Measurements from ENCODE around the gene CPEB3. TPM values are rescaled to one million over a fixed set of nuclear protein-coding genes. Genes with fewer than 3 reads are reported as not detected.
"Not testable (repeated sequence)": the region's sequence is repeated elsewhere in the genome, so short reads cannot be mapped to it uniquely, and the experiment has no call there.

The CPEB3 gene
- total RNA-seq, 1 experiment from 2014 or later = 6.0 TPM

- Histone ChIP-seq H3K4me3 (ENCODE audit: low read length) (no peak overlapping the region), H2AFZ (ENCODE audit: low read length) (no peak overlapping the region), H3K36me3 (ENCODE audit: insufficient read depth, low read length) (no peaks in the 10 kb centered on the region), H3K9me3 (ENCODE audit: low read length) (no peaks in the 10 kb centered on the region), H4K20me1 (ENCODE audit: insufficient read depth, low read depth, low read length) (no peaks in the 10 kb centered on the region), H3K4me2 (ENCODE audit: low read depth, low read length, poor library complexity, severe bottlenecking) (no peak overlapping the region), H3K9ac (ENCODE audit: low read length) (no peak overlapping the region), H3K79me2 (ENCODE audit: low read length) (peaks cover 71% of the 10 kb centered on the region), H3K27ac (ENCODE audit: low read length) (no peak overlapping the region), H3K27me3 (ENCODE audit: low read length) (no peaks in the 10 kb centered on the region), H3K4me1 (ENCODE audit: low read length) (peaks cover 9% of the 10 kb centered on the region), H3K9me2 (replicated peaks; ENCODE audit: insufficient read depth, low read length) (no peaks in the 10 kb centered on the region)
- DNase-seq = no peak
Observed at GRCh38 chr10:92124616-92125143, 166.2 kb downstream of the CPEB3 start.

- no peaks in the 10 kb centered on the region for H3K36me3 ChIP-seq (ENCODE audit: insufficient read depth, low read length)
- no peak overlapping the region for H3K9ac ChIP-seq (ENCODE audit: low read length)
- no peaks in the 10 kb centered on the region for H3K9me3 ChIP-seq (ENCODE audit: low read length)
- H3K27ac ChIP-seq (ENCODE audit: low read length) = no peak overlapping the region
- H3K4me3 ChIP-seq (ENCODE audit: low read length) = no peak overlapping the region
- no peak overlapping the region for H3K4me2 ChIP-seq (ENCODE audit: low read depth, low read length, poor library complexity, severe bottlenecking)
- H3K4me1 ChIP-seq (ENCODE audit: low read length) = peaks cover 9% of the 10 kb centered on the region
- H2AFZ ChIP-seq (ENCODE audit: low read length) = no peak overlapping the region
- H3K27me3 ChIP-seq (ENCODE audit: low read length) = no peaks in the 10 kb centered on the region
- H4K20me1 ChIP-seq (ENCODE audit: insufficient read depth, low read depth, low read length) = no peaks in the 10 kb centered on the region
- no peak for DNase-seq
- H3K9me2 ChIP-seq (replicated peaks; ENCODE audit: insufficient read depth, low read length) = no peaks in the 10 kb centered on the region
- peaks cover 68% of the 10 kb centered on the region for H3K79me2 ChIP-seq (ENCODE audit: low read length)
Observed at GRCh38 chr10:92124020-92124419, 166.9 kb downstream of the CPEB3 start.

DNA sequence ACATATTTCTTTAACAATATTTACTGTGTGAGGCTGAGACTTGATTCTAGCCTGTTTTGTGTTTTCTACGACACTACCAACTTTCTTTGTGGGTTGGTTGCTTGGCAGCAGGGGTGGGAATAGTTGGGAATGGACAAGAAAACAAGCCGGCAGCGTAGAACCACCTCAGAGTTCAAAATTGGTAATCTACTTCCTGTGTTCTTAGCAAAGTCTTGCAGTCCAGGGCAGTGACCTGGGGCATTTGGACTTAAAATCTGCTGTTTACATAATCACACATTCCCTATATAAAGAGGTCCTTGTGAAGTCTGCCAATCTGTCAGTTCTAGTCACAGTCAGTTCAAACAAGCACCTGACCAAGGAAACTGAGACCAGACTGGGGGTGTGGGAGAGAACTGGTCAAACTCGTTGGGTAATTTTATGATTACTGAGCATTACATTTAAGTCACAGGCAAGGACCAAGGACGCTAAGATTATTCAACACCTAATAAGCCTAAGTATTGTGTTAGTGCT, 167.9 kb downstream of the CPEB3 start:
- H3K36me3 ChIP-seq (ENCODE audit: insufficient read depth, low read length) = no peaks in the 10 kb centered on the region

GRCh38 chr10:92121686-92122492, 169.0 kb downstream of the CPEB3 start:
- no peak overlapping the region for H3K4me3 ChIP-seq (ENCODE audit: low read length)
- no peaks in the 10 kb centered on the region for H3K36me3 ChIP-seq (ENCODE audit: insufficient read depth, low read length)
- H3K79me2 ChIP-seq (ENCODE audit: low read length) = peaks cover 48% of the 10 kb centered on the region
- no peaks in the 10 kb centered on the region; the same call in 1 of the 2 replicates for H3K4me1 ChIP-seq (ENCODE audit: low read length)
- H3K27ac ChIP-seq (ENCODE audit: low read length) = no peak overlapping the region
- H4K20me1 ChIP-seq (ENCODE audit: insufficient read depth, low read depth, low read length) = no peaks in the 10 kb centered on the region
- no peaks in the 10 kb centered on the region for H3K27me3 ChIP-seq (ENCODE audit: low read length)
- no peak overlapping the region for H2AFZ ChIP-seq (ENCODE audit: low read length)
- H3K9me3 ChIP-seq (ENCODE audit: low read length) = no peaks in the 10 kb centered on the region
- H3K4me2 ChIP-seq (ENCODE audit: low read depth, low read length, poor library complexity, severe bottlenecking) = no peak overlapping the region
- no peak overlapping the region for H3K9ac ChIP-seq (ENCODE audit: low read length)
- no peaks in the 10 kb centered on the region for H3K9me2 ChIP-seq (replicated peaks; ENCODE audit: insufficient read depth, low read length)
- DNase-seq = no peak

More for the DNA sequence above, 167.9 kb downstream of the CPEB3 start:
- H3K27ac ChIP-seq (ENCODE audit: low read length) = no peak overlapping the region
- H4K20me1 ChIP-seq (ENCODE audit: insufficient read depth, low read depth, low read length) = no peaks in the 10 kb centered on the region
- no peaks in the 10 kb centered on the region for H3K27me3 ChIP-seq (ENCODE audit: low read length)
- H3K79me2 ChIP-seq (ENCODE audit: low read length) = peaks cover 58% of the 10 kb centered on the region
- no peaks in the 10 kb centered on the region for H3K9me3 ChIP-seq (ENCODE audit: low read length)
- no peak overlapping the region for H2AFZ ChIP-seq (ENCODE audit: low read length)
- no peak overlapping the region for H3K9ac ChIP-seq (ENCODE audit: low read length)
- H3K4me2 ChIP-seq (ENCODE audit: low read depth, low read length, poor library complexity, severe bottlenecking) = no peak overlapping the region
- no peak for DNase-seq
- peaks cover 7% of the 10 kb centered on the region for H3K4me1 ChIP-seq (ENCODE audit: low read length)
- H3K4me3 ChIP-seq (ENCODE audit: low read length) = no peak overlapping the region
- H3K9me2 ChIP-seq (replicated peaks; ENCODE audit: insufficient read depth, low read length) = no peaks in the 10 kb centered on the region

- H3K4me3 ChIP-seq (ENCODE audit: low read length) = no peak overlapping the region
- H2AFZ ChIP-seq (ENCODE audit: low read length) = no peak overlapping the region
- no peaks in the 10 kb centered on the region for H3K27me3 ChIP-seq (ENCODE audit: low read length)
- no peaks in the 10 kb centered on the region for H4K20me1 ChIP-seq (ENCODE audit: insufficient read depth, low read depth, low read length)
- H3K27ac ChIP-seq (ENCODE audit: low read length) = no peak overlapping the region
- no peaks in the 10 kb centered on the region for H3K4me1 ChIP-seq (ENCODE audit: low read length)
- DNase-seq = no peak
- H3K9me2 ChIP-seq (replicated peaks; ENCODE audit: insufficient read depth, low read length) = no peaks in the 10 kb centered on the region
- no peaks in the 10 kb centered on the region for H3K9me3 ChIP-seq (ENCODE audit: low read length)
- no peak overlapping the region for H3K9ac ChIP-seq (ENCODE audit: low read length)
- H3K4me2 ChIP-seq (ENCODE audit: low read depth, low read length, poor library complexity, severe bottlenecking) = no peak overlapping the region
- peaks cover 25% of the 10 kb centered on the region; the same call in 1 of the 2 replicates for H3K79me2 ChIP-seq (ENCODE audit: low read length)
- no peaks in the 10 kb centered on the region for H3K36me3 ChIP-seq (ENCODE audit: insufficient read depth, low read length)
Observed at GRCh38 chr10:92119340-92119739, 171.5 kb downstream of the CPEB3 start.

GRCh38 chr10:92114917-92115316, 176.0 kb downstream of the CPEB3 start:
- peaks cover 29% of the 10 kb centered on the region for H3K79me2 ChIP-seq (ENCODE audit: low read length)
- H3K9me2 ChIP-seq (replicated peaks; ENCODE audit: insufficient read depth, low read length); H3K36me3 ChIP-seq (ENCODE audit: insufficient read depth, low read length); H2AFZ ChIP-seq (ENCODE audit: low read length); H3K4me2 ChIP-seq (ENCODE audit: low read depth, low read length, poor library complexity, severe bottlenecking); H4K20me1 ChIP-seq (ENCODE audit: insufficient read depth, low read depth, low read length); DNase-seq; H3K27me3 ChIP-seq (ENCODE audit: low read length); H3K4me1 ChIP-seq (ENCODE audit: low read length); H3K9me3 ChIP-seq (ENCODE audit: low read length); H3K9ac ChIP-seq (ENCODE audit: low read length); H3K27ac ChIP-seq (ENCODE audit: low read length); H3K4me3 ChIP-seq (ENCODE audit: low read length): not testable (repeated sequence)

- H3K79me2 ChIP-seq (ENCODE audit: low read length) = peaks cover 25% of the 10 kb centered on the region
- no peaks in the 10 kb centered on the region for H3K27me3 ChIP-seq (ENCODE audit: low read length)
- DNase-seq = no peak
- H3K36me3 ChIP-seq (ENCODE audit: insufficient read depth, low read length) = no peaks in the 10 kb centered on the region; the same call in 1 of the 2 replicates
- H4K20me1 ChIP-seq (ENCODE audit: insufficient read depth, low read depth, low read length) = no peaks in the 10 kb centered on the region
- H3K9ac ChIP-seq (ENCODE audit: low read length) = no peak overlapping the region
- no peaks in the 10 kb centered on the region for H3K4me1 ChIP-seq (ENCODE audit: low read length)
- H3K9me2 ChIP-seq (replicated peaks; ENCODE audit: insufficient read depth, low read length) = no peaks in the 10 kb centered on the region
- H3K4me3 ChIP-seq (ENCODE audit: low read length) = no peak overlapping the region
- no peak overlapping the region for H3K27ac ChIP-seq (ENCODE audit: low read length)
- H2AFZ ChIP-seq (ENCODE audit: low read length) = no peak overlapping the region
- H3K9me3 ChIP-seq (ENCODE audit: low read length) = no peaks in the 10 kb centered on the region
- H3K4me2 ChIP-seq (ENCODE audit: low read depth, low read length, poor library complexity, severe bottlenecking) = no peak overlapping the region
Observed at GRCh38 chr10:92113911-92114600, 176.8 kb downstream of the CPEB3 start.

GRCh38 chr10:92112462-92112861, 178.4 kb downstream of the CPEB3 start:
- no peak for DNase-seq
- peaks cover 35% of the 10 kb centered on the region for H3K79me2 ChIP-seq (ENCODE audit: low read length)
- no peak overlapping the region for H3K4me2 ChIP-seq (ENCODE audit: low read depth, low read length, poor library complexity, severe bottlenecking)
- no peak overlapping the region for H3K9ac ChIP-seq (ENCODE audit: low read length)
- no peak overlapping the region for H2AFZ ChIP-seq (ENCODE audit: low read length)
- H3K9me3 ChIP-seq (ENCODE audit: low read length) = no peaks in the 10 kb centered on the region
- H3K9me2 ChIP-seq (replicated peaks; ENCODE audit: insufficient read depth, low read length) = no peaks in the 10 kb centered on the region
- H3K36me3 ChIP-seq (ENCODE audit: insufficient read depth, low read length) = no peaks in the 10 kb centered on the region; the same call in 1 of the 2 replicates
- no peak overlapping the region for H3K4me3 ChIP-seq (ENCODE audit: low read length)
- H3K4me1 ChIP-seq (ENCODE audit: low read length) = no peaks in the 10 kb centered on the region
- no peaks in the 10 kb centered on the region for H3K27me3 ChIP-seq (ENCODE audit: low read length)
- H3K27ac ChIP-seq (ENCODE audit: low read length) = no peak overlapping the region
- H4K20me1 ChIP-seq (ENCODE audit: insufficient read depth, low read depth, low read length) = no peaks in the 10 kb centered on the region

All from Karpas-422 (cell line).